HG02973 (cell line): ENCODE results near the gene ORC3.
A peak's percentile ranks its signal among the peaks of the same experiment; 100 is the strongest.

Source experiments
- ATAC-seq: cut with Tn5 transposase; IDR thresholded peaks from one replicate; pipeline ENCODE4 v1.9.1; 2021; ENCODE audit warnings: moderate library complexity; ENCODE audit not compliant: unreplicated experiment

The ORC3 gene

DNA sequence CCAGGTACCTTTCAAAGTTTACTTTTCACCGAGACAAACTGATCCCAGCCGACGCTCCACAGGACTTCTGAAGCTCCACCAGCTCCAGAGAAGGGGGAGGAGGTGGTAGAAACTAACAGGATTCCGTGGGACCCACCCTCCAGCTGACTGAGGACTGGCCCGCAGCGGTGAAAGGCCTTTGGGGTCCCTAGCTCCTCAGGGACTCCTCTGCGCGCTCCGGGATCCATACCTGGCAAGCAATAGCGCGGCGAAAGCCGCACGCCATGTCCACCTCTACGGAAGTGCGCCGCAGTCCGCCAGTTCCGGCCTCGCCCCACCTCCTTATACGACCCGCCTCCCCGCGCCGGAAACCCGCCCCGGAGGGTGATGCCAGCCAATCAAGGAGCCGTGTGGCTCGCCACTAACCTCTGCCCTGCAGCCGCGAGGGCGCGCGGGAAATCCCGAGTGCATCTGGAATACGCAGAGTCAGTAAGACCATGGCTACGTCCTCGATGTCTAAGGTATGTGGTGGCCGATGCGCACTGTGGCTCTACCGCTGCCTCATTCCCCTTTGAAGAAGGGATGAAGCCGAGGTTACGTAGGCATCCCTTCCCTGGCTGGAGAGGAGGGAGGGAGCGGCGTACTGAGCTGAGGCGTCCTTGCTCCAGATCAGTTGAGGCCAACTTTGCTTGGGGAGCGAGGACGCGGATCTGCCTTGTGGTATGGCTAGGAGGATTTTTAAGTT is at the start of gene ORC3, which contains the start of gene RARS2:
Gene ORC3 (plus strand): TSS at position 443 of the 724 bp plus-strand sequence. CDS start 34 bp downstream, at position 477.
Gene RARS2 (minus strand): TSS at position 295 of the 724 bp plus-strand sequence. CDS start 30 bp downstream, at position 265.
- peak; percentile 100 for ATAC-seq

DNA sequence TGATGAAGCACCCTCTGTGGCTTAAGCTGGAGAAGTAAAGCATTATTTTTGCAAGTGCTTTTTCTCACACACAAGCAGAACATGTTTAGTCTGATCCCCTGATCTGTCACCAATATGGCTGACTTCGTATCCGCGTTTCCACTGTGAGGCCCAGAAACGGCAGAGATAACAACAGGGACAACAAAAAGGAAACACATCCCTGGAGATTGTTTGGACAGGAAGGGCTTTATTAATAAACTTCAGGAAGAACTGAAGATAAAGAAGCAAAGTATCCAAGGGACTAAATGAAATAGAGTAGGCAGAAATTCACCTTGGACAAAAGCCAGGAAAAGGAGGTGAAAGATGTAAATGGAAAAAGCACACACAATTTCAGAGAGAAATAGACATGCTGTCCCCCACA is 49.4 kb upstream of the ORC3 start:
- ATAC-seq, result no peak

- no peak for ATAC-seq
Measured at GRCh38 chr6:87541041-87541440, 48.9 kb upstream of the ORC3 start.

GRCh38 chr6:87541744-87542143 is 48.2 kb upstream of the ORC3 start:
- no peak for ATAC-seq

GRCh38 chr6:87543696-87544473 is 46.0 kb upstream of the ORC3 start:
- ATAC-seq, result no peak

- ATAC-seq, result no peak
Measured at GRCh38 chr6:87544474-87544735, 45.5 kb upstream of the ORC3 start.

GRCh38 chr6:87551799-87552198 is 38.1 kb upstream of the ORC3 start:
- ATAC-seq, result no peak

DNA sequence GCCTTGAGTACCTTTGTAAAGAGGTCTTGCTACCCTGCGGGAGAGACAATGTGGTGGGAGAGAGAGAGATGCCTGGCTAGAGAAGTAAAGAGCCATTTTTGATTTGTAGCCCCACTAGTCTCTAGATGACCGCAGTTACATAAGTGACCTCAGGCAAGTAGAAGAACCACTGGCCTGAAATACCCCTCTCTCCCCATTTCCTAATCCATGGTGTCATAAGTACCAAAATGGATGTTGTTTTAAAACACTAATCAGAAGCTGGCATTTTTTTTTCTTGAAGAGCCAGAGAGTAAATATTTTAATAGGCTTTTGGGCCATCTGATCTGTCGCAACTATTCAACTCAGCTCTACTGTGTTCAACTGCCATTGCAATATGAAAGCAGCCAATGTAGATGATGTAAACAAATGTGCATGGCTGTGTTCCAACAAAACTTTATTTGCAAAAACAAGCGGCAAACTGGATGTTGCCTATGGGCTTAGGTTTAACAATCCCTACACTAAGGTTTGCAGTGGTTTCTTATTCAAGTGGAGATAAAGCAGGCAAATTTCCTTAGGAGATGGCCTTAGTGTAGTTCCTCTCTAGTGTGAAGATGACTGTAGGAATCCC is 36.7 kb upstream of the ORC3 start:
- ATAC-seq, result no peak

DNA sequence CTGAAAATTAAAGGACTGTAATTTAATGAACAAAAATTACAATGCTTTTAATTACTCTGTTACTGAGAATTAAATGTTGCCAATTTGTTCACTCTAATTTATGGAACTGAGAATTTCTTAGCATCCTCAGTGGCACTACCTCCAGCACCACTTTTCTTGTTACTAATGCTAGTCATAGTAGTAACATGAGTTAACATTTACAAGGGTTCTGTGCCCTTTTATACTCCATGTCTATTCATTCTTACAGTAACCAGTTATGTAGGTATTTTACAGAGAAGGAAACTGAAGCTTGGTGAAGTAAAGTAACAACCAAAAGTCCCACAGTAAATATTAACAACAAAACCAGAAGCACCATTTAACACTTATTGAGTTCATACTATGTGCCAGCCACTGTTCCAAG is 34.4 kb upstream of the ORC3 start:
- ATAC-seq, result no peak

GRCh38 chr6:87558446-87558845 is 31.5 kb upstream of the ORC3 start:
- no peak for ATAC-seq

DNA sequence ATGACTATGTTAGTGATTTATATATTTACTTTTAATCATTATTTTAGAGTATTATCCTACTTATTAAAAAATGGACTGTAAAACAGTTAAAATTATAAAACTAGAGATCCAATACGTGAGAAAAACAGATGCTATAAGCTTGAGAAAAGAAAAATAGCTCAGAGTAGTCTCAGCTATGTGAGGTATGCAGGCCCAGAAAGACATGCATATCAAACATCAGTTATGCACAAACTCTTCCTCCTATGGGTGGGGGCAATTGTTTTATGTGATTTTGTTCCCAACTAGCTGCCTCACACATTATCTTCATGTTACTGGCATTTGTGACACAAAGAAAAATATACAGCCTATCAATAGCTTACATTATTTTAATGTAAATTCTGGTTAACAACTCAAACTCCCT is 28.9 kb upstream of the ORC3 start:
- ATAC-seq, result no peak

DNA sequence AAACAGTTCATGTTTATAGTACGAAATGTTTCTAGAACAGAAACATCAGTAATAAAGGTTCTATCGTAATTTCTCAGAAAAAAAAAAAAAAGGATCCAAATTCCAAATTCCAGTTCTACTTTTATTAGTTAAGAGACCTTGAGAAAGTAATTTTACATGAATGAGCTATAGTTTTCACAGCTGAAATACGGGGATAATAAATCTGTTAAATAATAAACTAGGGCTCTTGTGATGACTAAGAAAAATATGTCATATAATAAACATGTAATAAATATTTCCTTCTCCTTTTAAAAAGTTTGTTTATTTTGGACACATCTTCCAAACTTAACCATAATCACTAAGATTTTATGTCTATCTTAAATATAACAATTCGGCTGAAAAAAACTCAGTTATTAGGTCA is 17.9 kb upstream of the ORC3 start:
- ATAC-seq, result no peak

DNA sequence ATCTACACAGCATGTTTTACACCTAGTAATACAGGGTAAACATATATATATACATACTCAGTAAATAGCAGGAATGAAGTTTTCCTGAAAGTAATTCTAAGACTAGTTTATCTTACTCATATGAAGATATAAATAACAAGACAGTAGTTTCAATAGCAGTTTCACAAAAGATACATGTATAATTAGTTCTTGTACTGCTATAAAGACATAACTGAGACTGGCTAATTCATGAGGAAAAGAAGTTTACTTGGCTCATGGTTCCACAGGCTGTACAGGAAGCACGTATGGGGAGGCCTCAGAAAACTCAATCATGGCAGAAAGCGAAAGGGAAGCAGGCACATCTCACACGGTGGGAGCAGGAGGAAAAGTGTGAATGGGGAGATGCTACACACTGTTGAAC is 17.1 kb upstream of the ORC3 start:
- ATAC-seq, result no peak

- no peak for ATAC-seq
Measured at GRCh38 chr6:87573307-87574024, 16.5 kb upstream of the ORC3 start.

DNA sequence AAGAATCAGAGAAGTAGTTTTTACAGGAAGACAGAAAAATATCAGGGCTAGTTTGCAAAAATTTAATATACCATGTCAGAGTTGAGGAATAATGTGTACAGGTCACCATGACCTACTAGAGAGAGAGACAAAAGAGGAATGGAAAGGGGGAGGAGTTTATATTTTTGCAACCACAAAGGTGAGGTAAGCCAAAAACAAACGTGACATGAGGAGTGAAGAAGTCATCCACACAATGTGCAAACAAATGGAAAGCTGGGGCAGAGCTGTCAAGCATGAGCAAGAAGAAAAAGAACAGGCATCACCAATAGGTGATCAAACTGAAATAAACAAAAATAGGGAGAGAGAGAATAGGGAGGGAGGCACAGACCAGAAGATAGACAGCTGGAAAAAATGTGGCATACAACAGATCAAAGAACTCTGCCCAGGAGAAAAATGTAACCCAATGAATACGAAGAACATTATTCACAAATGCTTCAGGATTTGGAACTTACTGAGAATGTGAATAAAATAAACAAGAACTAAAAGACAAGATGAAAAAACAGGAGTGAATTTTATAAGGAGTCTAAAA is 15.6 kb upstream of the ORC3 start:
- peak; percentile 55 for ATAC-seq

GRCh38 chr6:87575423-87575822 is 14.5 kb upstream of the ORC3 start:
- no peak for ATAC-seq

DNA sequence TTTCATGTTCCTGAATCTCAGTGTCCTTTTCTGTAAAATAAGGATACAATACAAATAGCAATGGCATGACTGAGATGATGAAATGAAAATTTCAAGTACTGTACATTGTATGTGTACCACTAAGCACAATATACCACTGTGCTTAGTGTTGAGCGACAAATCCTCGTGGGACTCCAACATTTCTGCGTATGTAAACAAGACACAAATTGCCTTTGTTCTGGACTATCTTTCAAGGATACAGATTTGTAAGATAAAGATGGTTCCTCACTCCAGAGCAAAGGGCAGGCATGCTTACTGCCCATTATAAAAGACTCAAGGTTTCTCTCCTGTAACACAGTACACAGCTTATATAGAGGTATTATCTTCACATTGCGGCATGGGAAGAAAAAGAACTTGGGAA is 6.1 kb upstream of the ORC3 start:
- ATAC-seq, result no peak

- no peak for ATAC-seq
Measured at GRCh38 chr6:87586371-87587077, 3.4 kb upstream of the ORC3 start.

DNA sequence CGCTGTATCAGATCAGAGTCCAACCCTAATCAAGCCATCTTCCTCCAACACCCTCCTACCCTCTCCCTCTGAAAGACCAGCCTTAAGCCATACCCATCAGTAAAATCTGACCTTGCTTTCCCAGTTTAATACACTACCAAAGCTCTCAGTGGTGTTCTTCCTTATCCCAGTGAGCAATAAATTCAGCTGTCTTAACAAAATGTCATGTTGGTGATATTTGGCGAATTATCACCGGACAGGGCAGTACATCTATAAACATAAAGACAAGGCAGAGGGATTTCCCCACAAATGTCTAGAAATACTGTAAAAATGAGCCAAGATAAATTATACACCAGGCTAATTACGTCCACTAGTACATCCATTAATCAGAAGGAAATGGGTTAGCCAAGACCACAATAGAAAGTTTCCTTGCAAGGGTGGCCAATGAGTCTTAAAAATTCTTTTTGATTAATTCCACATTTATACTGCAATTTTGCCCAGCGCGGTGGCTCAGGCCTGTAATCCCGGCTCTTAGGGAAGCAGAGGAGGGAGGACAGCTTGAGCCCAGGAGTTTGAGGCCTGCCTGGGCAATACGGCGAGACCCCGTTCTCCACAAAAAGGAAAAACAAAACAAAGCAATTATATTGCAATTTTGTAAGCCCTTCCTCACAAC is 1.1 kb upstream of the ORC3 start:
- no peak for ATAC-seq

DNA sequence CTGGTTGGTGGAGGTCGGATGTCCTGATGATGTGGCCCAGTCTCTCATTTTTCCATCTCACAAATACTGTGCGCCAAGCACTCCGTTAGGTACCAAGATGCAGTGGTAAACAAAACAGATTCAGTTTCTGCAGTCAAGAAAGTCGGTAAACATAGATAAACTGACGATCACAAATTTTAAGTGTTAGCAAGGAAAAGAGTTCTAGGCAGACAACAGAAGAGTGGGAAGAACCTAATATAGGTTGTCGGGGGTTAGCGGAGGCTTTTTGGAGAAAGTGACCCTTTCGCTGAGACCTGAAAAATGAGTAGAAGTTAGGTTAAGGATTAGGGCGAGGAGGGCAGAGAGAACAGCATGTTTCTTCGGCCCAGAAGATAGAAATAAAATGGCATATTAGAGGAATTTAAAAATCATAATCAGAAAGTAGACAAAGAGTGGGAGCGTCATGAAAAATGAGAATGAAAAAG is 514 bp downstream of the ORC3 start:
- ATAC-seq, result peak; percentile 2
